Progenitor cell of endocrine pancreas (in vitro differentiated cells): ENCODE data around the gene DLG5. TPM values are rescaled to one million over a fixed set of nuclear protein-coding genes. Genes with fewer than 3 reads are reported as not detected.

Experiments used
- DNase-seq: peaks from one replicate; pipeline ENCODE4 v3.0.0; 2021; ENCODE audit warnings: low spot score; ENCODE audit not compliant: unreplicated experiment
- H3K27ac Mint-ChIP-seq: 2 replicates; pipeline ENCODE4 v1.8.0; 2021; ENCODE audit warnings: mild to moderate bottlenecking, moderate library complexity, mixed read lengths
- H3K27me3 Mint-ChIP-seq: 2 replicates; pipeline ENCODE4 v1.8.0; 2021; ENCODE audit warnings: mixed read lengths
- H3K36me3 Mint-ChIP-seq: 2 replicates; pipeline ENCODE4 v1.8.0; 2022; ENCODE audit warnings: mixed read lengths; ENCODE audit not compliant: insufficient read depth
- H3K4me1 Mint-ChIP-seq: 2 replicates; pipeline ENCODE4 v1.8.0; 2021; ENCODE audit warnings: low read depth, mixed read lengths
- H3K4me3 Mint-ChIP-seq: 2 replicates; pipeline ENCODE4 v1.8.0; 2021; ENCODE audit warnings: low read depth, mild to moderate bottlenecking, moderate library complexity, mixed read lengths
- H3K9me3 Mint-ChIP-seq: 2 replicates; pipeline ENCODE4 v1.8.0; 2021; ENCODE audit warnings: low read depth, mixed read lengths
- CTCF ChIP-seq: fragments of 200-600 bp; sonication (generic); IDR thresholded peaks from one replicate; pipeline ENCODE4 v1.5.0; 2021; ENCODE audit warnings: antibody characterized with exemption, mild to moderate bottlenecking; ENCODE audit not compliant: unreplicated experiment
- total RNA-seq: library from RNA; stranded (reverse); gene quantifications from 2 replicates; pipeline ENCODE4 v1.2.1, GENCODE V29; 2021

The DLG5 gene
- total RNA-seq, 1 donor from 2014 or later: 149 TPM

GRCh38 chr10:77809336-77809735 is 117.2 kb downstream of the DLG5 start:
- no peak for DNase-seq
- Mint-ChIP-seq H3K27me3 (no peaks in the 10 kb centered on the region), H3K4me3 (no peak overlapping the region), H3K4me1 (no peaks in the 10 kb centered on the region), H3K36me3 (peaks cover 19% of the 10 kb centered on the region), H3K9me3 (no peaks in the 10 kb centered on the region), H3K27ac (no peak overlapping the region)
- TF ChIP-seq CTCF: no peak

GRCh38 chr10:77807706-77808105 is 118.8 kb downstream of the DLG5 start:
- Mint-ChIP-seq H3K4me3 (no peak overlapping the region), H3K36me3 (peaks cover 19% of the 10 kb centered on the region), H3K4me1 (no peaks in the 10 kb centered on the region), H3K9me3 (no peaks in the 10 kb centered on the region), H3K27me3 (no peaks in the 10 kb centered on the region), H3K27ac (no peak overlapping the region)
- no peak for DNase-seq
- no peak for TF ChIP-seq CTCF

- H3K36me3 Mint-ChIP-seq: peaks cover 21% of the 10 kb centered on the region
- TF ChIP-seq CTCF: no peak
- no peak overlapping the region for H3K27ac Mint-ChIP-seq
- no peaks in the 10 kb centered on the region for H3K27me3 Mint-ChIP-seq
- no peaks in the 10 kb centered on the region for H3K4me1 Mint-ChIP-seq
- no peaks in the 10 kb centered on the region for H3K9me3 Mint-ChIP-seq
- DNase-seq: no peak
- no peak overlapping the region for H3K4me3 Mint-ChIP-seq
These were observed 119.9 kb downstream of the DLG5 start for GRCh38 chr10:77806511-77807157.

GRCh38 chr10:77805676-77806075 is 120.9 kb downstream of the DLG5 start:
- H3K27ac Mint-ChIP-seq: peak overlapping the region; percentile 79
- no peak overlapping the region for H3K4me3 Mint-ChIP-seq
- no peak for DNase-seq
- TF ChIP-seq CTCF: no peak
- H3K4me1 Mint-ChIP-seq: no peaks in the 10 kb centered on the region
- no peaks in the 10 kb centered on the region for H3K9me3 Mint-ChIP-seq
- H3K36me3 Mint-ChIP-seq: peaks cover 22% of the 10 kb centered on the region
- no peaks in the 10 kb centered on the region for H3K27me3 Mint-ChIP-seq

DNA sequence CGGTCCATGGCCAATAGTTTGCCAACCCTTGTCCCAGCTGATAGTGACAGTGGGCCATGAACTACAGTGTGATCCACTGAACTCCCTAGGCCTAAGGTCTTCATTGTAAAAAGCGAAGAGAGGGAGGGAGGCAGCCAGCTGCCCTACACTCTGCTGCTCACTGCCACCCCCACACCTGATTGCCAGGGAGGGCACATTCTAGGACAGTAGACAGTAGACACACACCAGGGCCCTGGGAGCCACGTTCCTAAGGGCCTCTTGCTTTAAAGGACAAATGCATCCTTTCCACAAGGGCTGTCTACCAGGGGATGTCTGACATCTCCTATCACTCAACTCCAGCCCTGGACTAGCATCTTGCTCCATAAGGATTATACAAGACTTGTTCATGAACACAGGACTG is 122.2 kb downstream of the DLG5 start:
- Mint-ChIP-seq H3K9me3 (no peaks in the 10 kb centered on the region), H3K27ac (no peak overlapping the region), H3K27me3 (no peaks in the 10 kb centered on the region), H3K4me3 (no peak overlapping the region), H3K4me1 (no peaks in the 10 kb centered on the region), H3K36me3 (peaks cover 21% of the 10 kb centered on the region)
- no peak for DNase-seq
- TF ChIP-seq CTCF: no peak
